Vagina (tissue), 2 donors: Measurements from ENCODE around the gene KDM2A. TPM values are rescaled to one million over a fixed set of nuclear protein-coding genes. Genes with fewer than 3 reads are reported as not detected.

Experiments
- DNase-seq, 2 donors: peaks; one replicate each; pipeline ENCODE4 v3.0.0-alpha.2; 2017; ENCODE audit errors: extremely low spot score in 2 of 2
- H3K27ac ChIP-seq: fragments of 200-600 bp; sonication (generic); one replicate; pipeline ENCODE4 v1.5.1; 2019
- H3K27me3 ChIP-seq: fragments of 200-600 bp; sonication (generic); one replicate; pipeline ENCODE4 v1.5.1; 2019
- H3K36me3 ChIP-seq, 2 donors: fragments of 200-600 bp; sonication (generic); one replicate each; pipeline ENCODE4 v1.5.1; 2017 to 2019
- H3K4me1 ChIP-seq: fragments of 200-600 bp; sonication (generic); one replicate; pipeline ENCODE4 v1.5.1; 2019
- H3K4me3 ChIP-seq, 2 donors: fragments of 200-600 bp; sonication (generic); 1 replicate in 1 of 2; 2 replicates in 1 of 2; pipeline ENCODE4 v1.5.1; 2016 to 2019
- H3K9me3 ChIP-seq: fragments of 200-600 bp; sonication (generic); one replicate; pipeline ENCODE4 v1.5.1; 2019
- POLR2A ChIP-seq, 2 donors: fragments of 450-650 bp; IDR thresholded peaks; one replicate each; pipeline ENCODE4 v1.6.1; 2017; ENCODE audit warnings: antibody characterized with exemption in 2 of 2, mild to moderate bottlenecking in 2 of 2, moderate library complexity in 2 of 2
- POLR2AphosphoS5 ChIP-seq, 2 donors: sonication (generic); formaldehyde crosslinking; IDR thresholded peaks; one replicate each; pipeline ENCODE4 v1.9.0; 2017; ENCODE audit warnings: antibody characterized with exemption in 2 of 2, mild to moderate bottlenecking in 2 of 2, low read depth in 1 of 2; ENCODE audit not compliant: insufficient read depth in 1 of 2
- intact Hi-C: fragments of 100-400 bp; cut with DNase I; formaldehyde crosslinking; loops from one replicate; pipeline ENCODE4 v1.15.1; 2023
- total RNA-seq: library from RNA; depleted of rRNA; stranded (reverse); fragments of >200 nt; gene quantifications from one replicate; pipeline ENCODE4 v1.2.3, GENCODE V29; 2016
- TF ChIP-seq, protein P1 (sequence below), 3 experiments: fragments of 450-650 bp in 2 of 3; fragments of 200-600 bp in 1 of 3; sonication (generic) in 1 of 3; IDR thresholded peaks; one replicate each; pipeline ENCODE4 v1.5.1; 2017 to 2019; ENCODE audit warnings: antibody characterized with exemption in 3 of 3, mild to moderate bottlenecking in 2 of 3, moderate library complexity in 2 of 3

KDM2A gene
- total RNA-seq, 1 donor from 2014 or later: 51.8 TPM

DNA sequence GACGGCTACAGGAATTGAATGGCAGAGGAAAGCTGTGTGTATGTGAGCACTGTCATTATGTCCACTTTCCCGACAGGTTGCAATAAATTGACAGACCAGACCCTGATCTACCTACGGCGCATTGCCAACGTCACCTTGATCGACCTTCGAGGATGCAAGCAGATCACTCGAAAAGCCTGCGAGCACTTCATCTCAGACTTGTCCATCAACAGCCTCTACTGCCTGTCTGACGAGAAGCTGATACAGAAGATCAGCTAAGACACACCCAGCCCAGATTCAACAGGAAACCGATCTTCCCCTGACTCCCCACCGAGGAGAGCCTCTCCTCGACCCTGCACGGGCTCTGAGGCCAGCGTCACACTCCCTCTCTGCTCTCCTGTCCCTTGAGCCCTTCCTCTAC, 135.7 kb downstream of the KDM2A start:
- TF ChIP-seq, protein P1, sequence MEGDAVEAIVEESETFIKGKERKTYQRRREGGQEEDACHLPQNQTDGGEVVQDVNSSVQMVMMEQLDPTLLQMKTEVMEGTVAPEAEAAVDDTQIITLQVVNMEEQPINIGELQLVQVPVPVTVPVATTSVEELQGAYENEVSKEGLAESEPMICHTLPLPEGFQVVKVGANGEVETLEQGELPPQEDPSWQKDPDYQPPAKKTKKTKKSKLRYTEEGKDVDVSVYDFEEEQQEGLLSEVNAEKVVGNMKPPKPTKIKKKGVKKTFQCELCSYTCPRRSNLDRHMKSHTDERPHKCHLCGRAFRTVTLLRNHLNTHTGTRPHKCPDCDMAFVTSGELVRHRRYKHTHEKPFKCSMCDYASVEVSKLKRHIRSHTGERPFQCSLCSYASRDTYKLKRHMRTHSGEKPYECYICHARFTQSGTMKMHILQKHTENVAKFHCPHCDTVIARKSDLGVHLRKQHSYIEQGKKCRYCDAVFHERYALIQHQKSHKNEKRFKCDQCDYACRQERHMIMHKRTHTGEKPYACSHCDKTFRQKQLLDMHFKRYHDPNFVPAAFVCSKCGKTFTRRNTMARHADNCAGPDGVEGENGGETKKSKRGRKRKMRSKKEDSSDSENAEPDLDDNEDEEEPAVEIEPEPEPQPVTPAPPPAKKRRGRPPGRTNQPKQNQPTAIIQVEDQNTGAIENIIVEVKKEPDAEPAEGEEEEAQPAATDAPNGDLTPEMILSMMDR (IDR thresholded peaks at IDR 0.05): no peak
- TF ChIP-seq POLR2A (IDR thresholded peaks at IDR 0.05) (no peak), POLR2AphosphoS5 (IDR thresholded peaks at IDR 0.05; ENCODE audit: insufficient read depth in 1 of 2, low read depth in 1 of 2) (no peak)
- no peaks in the 10 kb centered on the region for H3K27me3 ChIP-seq
- peaks cover 0 to 63% of the 10 kb centered on the region in 2 donors for H3K36me3 ChIP-seq
- no peak for DNase-seq
- intact Hi-C loops: no loop called here
- H3K4me3 ChIP-seq: no peak overlapping the region
- no peak overlapping the region for H3K27ac ChIP-seq
- peaks cover 29% of the 10 kb centered on the region for H3K4me1 ChIP-seq
- H3K9me3 ChIP-seq: no peaks in the 10 kb centered on the region

DNA sequence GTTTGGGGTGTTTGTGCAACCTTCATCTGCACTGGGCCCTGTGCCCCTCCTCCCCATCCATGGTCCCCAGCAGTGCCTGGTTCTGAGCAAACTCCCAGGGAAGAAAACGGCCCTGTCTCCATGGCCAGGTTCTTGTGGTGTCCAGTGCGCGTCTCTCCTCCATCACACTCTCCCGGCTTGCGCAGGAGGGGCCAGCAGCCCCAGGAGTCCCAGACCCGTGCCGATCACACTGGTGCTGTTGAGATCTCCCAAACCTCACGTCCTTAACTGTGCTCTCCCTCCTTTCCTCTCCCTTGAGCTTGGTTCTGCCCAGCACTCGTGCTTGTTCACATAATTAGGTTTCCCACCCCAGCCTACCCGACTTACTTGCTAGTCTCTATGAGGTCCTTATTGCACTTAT, 136.3 kb downstream of the KDM2A start:
- Histone ChIP-seq H3K27me3 (no peaks in the 10 kb centered on the region), H3K9me3 (no peaks in the 10 kb centered on the region), H3K4me1 (peaks cover 29% of the 10 kb centered on the region), H3K27ac (no peak overlapping the region), H3K4me3 (no peak overlapping the region), H3K36me3 (peaks cover 0 to 58% of the 10 kb centered on the region in 2 donors)
- no peak for DNase-seq
- intact Hi-C loops: no loop called here
- no peak for TF ChIP-seq POLR2AphosphoS5 (IDR thresholded peaks at IDR 0.05; ENCODE audit: insufficient read depth in 1 of 2, low read depth in 1 of 2)
- TF ChIP-seq, protein P1 (IDR thresholded peaks at IDR 0.05): no peak
- TF ChIP-seq POLR2A (IDR thresholded peaks at IDR 0.05): no peak

DNA sequence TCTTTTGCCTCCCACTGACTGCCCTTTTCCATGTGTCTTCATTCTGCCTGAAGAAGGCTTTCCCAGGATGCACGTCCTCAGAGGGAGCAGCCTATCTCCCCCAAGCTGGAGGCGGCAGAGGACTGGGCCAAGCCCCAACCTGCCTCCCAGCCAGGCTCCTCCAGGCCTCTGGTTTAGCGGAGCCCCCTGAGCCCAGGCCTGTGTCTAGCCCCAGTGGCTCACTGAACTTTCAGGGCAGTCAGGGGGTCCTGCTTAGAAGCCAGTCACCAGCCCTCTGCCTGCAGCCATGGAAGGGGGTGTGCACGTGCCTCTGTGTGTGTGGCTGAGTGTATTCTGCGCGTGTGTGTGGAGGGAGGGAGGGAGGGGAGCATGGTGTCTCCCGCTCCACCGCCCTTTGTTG, 136.8 kb downstream of the KDM2A start:
- Histone ChIP-seq H3K27ac (no peak overlapping the region), H3K4me1 (peaks cover 31% of the 10 kb centered on the region), H3K4me3 (no peak overlapping the region), H3K36me3 (peaks cover 0 to 53% of the 10 kb centered on the region in 2 donors), H3K9me3 (no peaks in the 10 kb centered on the region), H3K27me3 (no peaks in the 10 kb centered on the region)
- TF ChIP-seq POLR2A (IDR thresholded peaks at IDR 0.05) (no peak), POLR2AphosphoS5 (IDR thresholded peaks at IDR 0.05; ENCODE audit: insufficient read depth in 1 of 2, low read depth in 1 of 2) (no peak)
- TF ChIP-seq, protein P1 (IDR thresholded peaks at IDR 0.05): no peak
- DNase-seq: no peak
- intact Hi-C loops: no loop called here

DNA sequence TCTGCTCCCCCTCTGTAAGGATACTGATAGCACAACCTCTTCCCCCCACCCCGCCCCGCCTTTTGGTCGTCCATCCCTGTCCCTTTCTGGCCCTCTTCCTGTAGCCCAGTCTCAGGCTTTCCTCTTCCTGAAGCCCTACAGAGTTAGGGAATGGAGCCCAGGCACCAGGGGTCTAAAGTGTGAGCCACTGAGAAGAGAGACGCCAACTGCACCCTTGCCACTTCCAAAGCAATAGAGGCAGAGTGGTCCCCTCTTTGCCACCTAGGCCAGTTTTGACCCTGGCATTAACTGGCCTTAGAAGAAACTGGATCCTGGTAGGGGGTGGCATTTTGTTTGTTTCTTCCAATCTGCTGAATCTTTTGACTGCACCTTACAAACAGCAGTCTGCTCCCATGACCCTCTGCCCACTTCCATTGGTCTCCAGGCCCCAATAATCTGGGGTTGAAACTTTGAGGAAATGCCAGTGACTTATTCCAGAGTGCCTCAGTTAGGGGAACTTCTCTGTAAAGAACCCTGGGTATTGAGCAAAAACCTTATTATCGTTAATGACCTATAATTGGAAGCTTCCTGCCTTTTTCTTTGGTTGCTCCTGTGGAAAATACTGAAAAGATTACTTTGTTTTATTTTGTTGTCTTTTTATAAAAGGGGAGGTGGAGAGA, 137.5 kb downstream of the KDM2A start:
- intact Hi-C loops: no loop called here
- no peak for DNase-seq
- no peak overlapping the region for H3K27ac ChIP-seq
- H3K9me3 ChIP-seq: no peaks in the 10 kb centered on the region
- H3K27me3 ChIP-seq: no peaks in the 10 kb centered on the region
- no peak overlapping the region for H3K4me3 ChIP-seq
- peaks cover 38% of the 10 kb centered on the region for H3K4me1 ChIP-seq
- H3K36me3 ChIP-seq: peaks cover 0 to 45% of the 10 kb centered on the region in 2 donors
- TF ChIP-seq, protein P1 (IDR thresholded peaks at IDR 0.05): no peak

DNA sequence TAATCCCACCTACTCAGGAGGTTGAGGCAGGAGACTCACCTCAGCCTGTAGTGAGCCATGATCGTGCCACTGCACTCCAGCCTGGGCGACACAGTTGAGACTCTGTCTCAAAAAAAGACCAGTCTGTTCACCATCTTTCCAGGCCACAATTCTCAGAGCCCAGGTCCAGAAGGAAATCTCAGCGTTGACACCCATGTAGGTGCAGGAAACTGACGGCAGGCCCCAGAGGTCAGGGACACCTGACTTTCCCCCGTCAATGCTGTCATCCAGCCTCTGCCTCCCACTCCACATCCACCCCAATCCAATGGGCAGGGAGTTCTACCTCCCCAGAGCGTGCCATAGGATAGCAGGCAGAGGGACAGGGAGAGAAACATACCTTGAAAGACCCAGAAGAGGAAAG, 141.3 kb downstream of the KDM2A start:
- H3K27ac ChIP-seq: no peak overlapping the region
- no peak overlapping the region for H3K4me3 ChIP-seq
- peaks cover 0 to 7% of the 10 kb centered on the region in 2 donors for H3K36me3 ChIP-seq
- intact Hi-C loops: no loop called here
- no peaks in the 10 kb centered on the region for H3K9me3 ChIP-seq
- no peak for TF ChIP-seq POLR2A (IDR thresholded peaks at IDR 0.05)
- TF ChIP-seq, protein P1 (IDR thresholded peaks at IDR 0.05): no peak
- no peak for TF ChIP-seq POLR2AphosphoS5 (IDR thresholded peaks at IDR 0.05; ENCODE audit: insufficient read depth in 1 of 2, low read depth in 1 of 2)
- DNase-seq: no peak
- peaks cover 43% of the 10 kb centered on the region for H3K4me1 ChIP-seq
- no peaks in the 10 kb centered on the region for H3K27me3 ChIP-seq
